Hepatocyte (in vitro differentiated cells): ENCODE results near the gene POLR1E. TPM values are rescaled to one million over a fixed set of nuclear protein-coding genes. Genes with fewer than 3 reads are reported as not detected.

Source experiments
- DNase-seq: peaks from one replicate; pipeline ENCODE4 v3.0.0-alpha.2; 2016; ENCODE audit warnings: low spot score
- H2AFZ ChIP-seq: fragments of 200-600 bp; sonication (generic); 2 replicates; pipeline ENCODE4 v1.6.0; 2016; ENCODE audit warnings: antibody characterized with exemption, mild to moderate bottlenecking
- H3K27ac ChIP-seq: fragments of 200-600 bp; sonication (generic); 2 replicates; pipeline ENCODE4 v1.5.1; 2016; ENCODE audit warnings: mild to moderate bottlenecking
- H3K27me3 ChIP-seq: fragments of 200-600 bp; sonication (generic); 2 replicates; pipeline ENCODE4 v1.6.1; 2016
- H3K36me3 ChIP-seq: fragments of 200-600 bp; sonication (generic); replicated peaks from 2 replicates; pipeline ENCODE4 v1.5.1; 2016; ENCODE audit warnings: low read depth; ENCODE audit not compliant: insufficient read depth
- H3K4me1 ChIP-seq: fragments of 200-600 bp; sonication (generic); 2 replicates; pipeline ENCODE4 v1.5.1; 2016; ENCODE audit warnings: mild to moderate bottlenecking, moderate library complexity; ENCODE audit not compliant: insufficient read depth
- H3K4me2 ChIP-seq: fragments of 200-600 bp; sonication (generic); 2 replicates; pipeline ENCODE4 v1.6.0; 2016
- H3K4me3 ChIP-seq: fragments of 200-600 bp; sonication (generic); 2 replicates; pipeline ENCODE4 v1.5.1; 2016; ENCODE audit warnings: mild to moderate bottlenecking
- H3K79me2 ChIP-seq: fragments of 200-600 bp; sonication (generic); 2 replicates; pipeline ENCODE4 v1.6.0; 2017; ENCODE audit warnings: mild to moderate bottlenecking
- H3K9me2 ChIP-seq: fragments of 200-600 bp; sonication (generic); replicated peaks from 2 replicates; pipeline ENCODE4 v1.6.0; 2017; ENCODE audit warnings: mild to moderate bottlenecking; ENCODE audit not compliant: insufficient read depth
- H3K9me3 ChIP-seq: fragments of 200-600 bp; sonication (generic); 2 replicates; pipeline ENCODE4 v1.5.1; 2016; ENCODE audit warnings: low read depth, mild to moderate bottlenecking
- H4K20me1 ChIP-seq: fragments of 200-600 bp; sonication (generic); 2 replicates; pipeline ENCODE4 v1.6.0; 2016; ENCODE audit warnings: mild to moderate bottlenecking; ENCODE audit not compliant: insufficient read depth, poor library complexity, severe bottlenecking
- CTCF ChIP-seq: fragments of 200-600 bp; sonication (generic); IDR thresholded peaks from 2 replicates; pipeline ENCODE4 v1.5.1; 2016; ENCODE audit warnings: antibody characterized with exemption, mild to moderate bottlenecking; ENCODE audit not compliant: poor library complexity
- EZH2 ChIP-seq: fragments of 200-600 bp; sonication (generic); IDR thresholded peaks from 2 replicates; pipeline ENCODE4 v1.6.1; 2016; ENCODE audit warnings: antibody characterized with exemption, mild to moderate bottlenecking, borderline replicate concordance
- EZH2phosphoT487 ChIP-seq: fragments of 200-600 bp; sonication (generic); IDR thresholded peaks from one replicate; pipeline ENCODE4 v1.6.1; 2018; ENCODE audit warnings: antibody characterized with exemption, mild to moderate bottlenecking, low read depth, moderate library complexity; ENCODE audit not compliant: unreplicated experiment, severe bottlenecking
- WGBS: methylation state at CpG from one replicate; pipeline ENCODE4 v1.1.6; 2016; ENCODE audit warnings: low lambda C conversion rate; ENCODE audit errors: missing lambda C conversion rate; 5-methylcytosine and 5-hydroxymethylcytosine counted together
- polyA plus RNA-seq: library from polyadenylated mRNA; unstranded; fragments of >200 nt; fragmentation: Nextera tagmentation; extraction: Ambion mirVana; gene quantifications from 2 replicates; pipeline ENCODE4 v1.2.1, GENCODE V29; 2016
- total RNA-seq: library from RNA; depleted of rRNA; stranded (reverse); fragments of >200 nt; gene quantifications from 2 replicates; pipeline ENCODE4 v1.2.3, GENCODE V29; 2014

POLR1E gene
- total and polyA plus RNA-seq, 2 experiments from 2014 or later: 8.4 to 13.3 TPM

- Histone ChIP-seq H2AFZ (no peak overlapping the region), H3K9me3 (no peaks in the 10 kb centered on the region), H3K9me2 (no peaks in the 10 kb centered on the region), H3K36me3 (no peaks in the 10 kb centered on the region), H3K79me2 (no peaks in the 10 kb centered on the region), H3K27me3 (no peaks in the 10 kb centered on the region), H4K20me1 (no peaks in the 10 kb centered on the region), H3K27ac (no peak overlapping the region), H3K4me2 (no peak overlapping the region), H3K4me1 (no peaks in the 10 kb centered on the region), H3K4me3 (no peak overlapping the region)
- DNase-seq: no peak
- TF ChIP-seq EZH2: no peak
- TF ChIP-seq EZH2phosphoT487: no peak
- no peak for TF ChIP-seq CTCF
- WGBS: 100% methylated on average over 1 of the region's 1 CpG
Measured at GRCh38 chr9:37543468-37543867, 57.7 kb downstream of the POLR1E start.

GRCh38 chr9:37547328-37547878 lies 61.7 kb downstream of the POLR1E start:
- no peaks in the 10 kb centered on the region for H3K27me3 ChIP-seq
- WGBS: 94% methylated on average over 5 of the region's 5 CpGs
- TF ChIP-seq EZH2: no peak
- TF ChIP-seq CTCF: no peak
- TF ChIP-seq EZH2phosphoT487: no peak

GRCh38 chr9:37549527-37549926 lies 63.8 kb downstream of the POLR1E start:
- no peaks in the 10 kb centered on the region for H3K4me1 ChIP-seq
- H4K20me1 ChIP-seq: no peaks in the 10 kb centered on the region

More at GRCh38 chr9:37547328-37547878, 61.7 kb downstream of the POLR1E start:
- Histone ChIP-seq H3K4me2 (no peak overlapping the region), H3K4me1 (no peaks in the 10 kb centered on the region), H3K9me2 (no peaks in the 10 kb centered on the region), H3K79me2 (no peaks in the 10 kb centered on the region), H3K27ac (no peak overlapping the region), H3K4me3 (no peak overlapping the region), H2AFZ (no peak overlapping the region), H3K36me3 (no peaks in the 10 kb centered on the region), H4K20me1 (no peaks in the 10 kb centered on the region), H3K9me3 (no peaks in the 10 kb centered on the region)
- no peak for DNase-seq

More at GRCh38 chr9:37549527-37549926, 63.8 kb downstream of the POLR1E start:
- no peaks in the 10 kb centered on the region for H3K27me3 ChIP-seq
- no peak for DNase-seq
- H3K9me3 ChIP-seq: no peaks in the 10 kb centered on the region
- H3K4me3 ChIP-seq: no peak overlapping the region
- H2AFZ ChIP-seq: no peak overlapping the region
- no peak overlapping the region for H3K27ac ChIP-seq
- no peaks in the 10 kb centered on the region for H3K79me2 ChIP-seq
- H3K9me2 ChIP-seq: no peaks in the 10 kb centered on the region
- TF ChIP-seq CTCF: no peak
- TF ChIP-seq EZH2: no peak
- no peak for TF ChIP-seq EZH2phosphoT487
- H3K36me3 ChIP-seq: no peaks in the 10 kb centered on the region
- H3K4me2 ChIP-seq: no peak overlapping the region
